DMS79 treated with DMSO at 0.1 percent for 48 hours (cell line): ENCODE results near the gene TGFBR3.

Experiments used
- DNase-seq: peaks from one replicate; lab custom pipeline; 2025; lab: John Stamatoyannopoulos, UW

The TGFBR3 gene

DNA sequence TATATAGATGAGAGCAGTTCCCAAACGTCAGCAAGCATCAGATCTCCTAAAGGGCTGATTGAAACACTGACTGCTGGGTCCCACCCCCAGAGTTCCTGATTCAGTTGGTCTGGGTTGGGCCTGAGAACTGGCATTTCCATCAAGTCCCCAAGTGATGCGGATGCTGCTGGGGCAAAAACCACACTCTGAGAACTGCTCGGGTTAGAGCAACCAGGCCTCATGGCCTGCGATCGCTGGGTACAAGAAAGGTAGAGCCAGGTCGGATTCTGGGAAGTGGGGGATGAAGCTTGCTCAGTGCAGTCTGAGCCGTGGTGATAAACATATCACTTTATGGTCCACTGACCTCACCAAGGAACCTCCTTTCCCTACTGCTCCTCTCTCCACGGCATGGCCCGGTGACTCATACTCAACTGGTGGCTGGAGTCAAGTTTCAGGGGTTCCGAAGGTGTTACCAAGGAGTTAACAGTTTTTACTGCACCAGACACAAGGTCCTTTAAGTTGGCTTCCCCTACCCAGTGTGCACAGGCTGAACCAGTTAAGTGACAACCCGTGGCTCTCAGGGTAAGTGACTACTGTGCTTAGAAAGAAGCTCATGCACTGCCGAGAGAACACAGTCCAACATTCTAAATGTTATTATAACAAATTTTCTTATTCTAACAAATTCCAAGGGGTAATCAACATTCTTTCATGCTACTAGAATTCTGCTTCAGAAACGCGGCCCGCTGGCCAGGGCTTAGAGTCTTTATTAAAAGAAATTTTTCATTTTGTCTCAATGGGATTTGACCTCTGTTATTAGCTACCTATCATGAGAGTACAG, 153.5 kb downstream of the TGFBR3 start:
- DNase-seq: peak; percentile 34

GRCh38 chr1:91731815-91732214, 154.1 kb downstream of the TGFBR3 start:
- DNase-seq: no peak

GRCh38 chr1:91730801-91731732, 154.9 kb downstream of the TGFBR3 start:
- DNase-seq: no peak

GRCh38 chr1:91729621-91730358, 156.2 kb downstream of the TGFBR3 start:
- no peak for DNase-seq

DNA sequence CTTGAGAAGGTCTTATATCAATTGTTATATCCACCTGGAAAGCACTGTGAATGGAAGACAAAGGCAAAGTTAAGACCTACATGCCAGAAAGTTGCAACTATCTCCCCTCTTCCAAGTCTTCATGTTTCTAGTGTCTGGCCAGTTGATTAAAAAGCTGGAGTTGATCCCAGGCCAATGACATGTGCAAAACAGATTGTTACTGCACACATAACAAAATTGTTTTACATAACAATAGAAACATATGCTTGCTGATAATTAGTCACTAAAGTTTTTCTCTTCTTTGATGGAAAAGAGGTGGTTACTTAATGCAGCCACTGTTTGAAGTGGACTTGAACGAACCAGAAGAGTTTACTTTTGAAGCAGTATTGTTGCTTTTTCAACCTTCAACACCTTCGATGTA, 158.2 kb downstream of the TGFBR3 start:
- no peak for DNase-seq

GRCh38 chr1:91725989-91726721, 159.8 kb downstream of the TGFBR3 start:
- DNase-seq: no peak

GRCh38 chr1:91725618-91725988, 160.3 kb downstream of the TGFBR3 start:
- DNase-seq: no peak

- no peak for DNase-seq
These were observed 161.3 kb downstream of the TGFBR3 start for GRCh38 chr1:91724644-91725043.

GRCh38 chr1:91724231-91724630, 161.7 kb downstream of the TGFBR3 start:
- DNase-seq: no peak

- no peak for DNase-seq
These were observed 165.9 kb downstream of the TGFBR3 start for GRCh38 chr1:91720044-91720443.

- DNase-seq: no peak
These were observed 167.1 kb downstream of the TGFBR3 start for GRCh38 chr1:91718877-91719276.

DNA sequence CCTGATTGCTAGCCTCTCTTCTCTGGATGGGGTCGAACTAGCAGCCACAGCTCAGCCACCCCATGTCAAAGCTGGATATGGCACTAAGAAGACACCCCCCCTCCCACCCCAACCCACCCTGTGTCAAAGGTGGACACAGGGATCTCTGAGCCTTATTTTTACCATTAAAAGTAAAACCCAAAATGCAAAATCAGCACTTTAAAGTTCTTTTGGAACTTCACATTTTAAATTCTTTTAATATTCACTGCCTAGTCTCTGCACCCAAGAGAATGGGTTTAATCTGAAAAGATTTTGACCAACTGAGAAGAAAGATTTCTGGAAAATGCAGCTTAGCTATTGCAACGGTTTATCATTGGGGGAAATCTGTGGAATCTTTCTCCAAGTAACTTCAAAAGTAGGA, 167.6 kb downstream of the TGFBR3 start:
- DNase-seq: no peak

- no peak for DNase-seq
These were observed 168.1 kb downstream of the TGFBR3 start for GRCh38 chr1:91717839-91718238.

DNA sequence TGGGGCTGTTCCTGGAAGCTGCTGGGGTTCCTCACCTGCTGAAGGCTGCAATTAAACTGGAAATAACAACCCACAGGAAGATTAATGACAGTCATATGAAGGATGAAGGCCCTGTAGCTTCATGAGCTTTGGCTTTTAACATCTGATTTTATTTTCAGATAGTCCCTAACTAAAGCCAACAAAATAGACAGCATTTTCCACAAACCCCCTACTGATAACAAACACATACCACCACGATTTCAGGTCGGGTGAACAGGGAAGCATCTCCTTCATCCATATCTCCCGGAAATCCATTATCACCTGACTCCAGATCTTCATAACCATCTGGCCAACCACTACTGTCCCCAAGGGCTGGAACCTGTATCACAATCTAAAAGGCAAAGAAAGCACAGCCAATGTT, 169.6 kb downstream of the TGFBR3 start:
- no peak for DNase-seq

- no peak for DNase-seq
These were observed 170.4 kb downstream of the TGFBR3 start for GRCh38 chr1:91715416-91716000.

- DNase-seq: no peak
These were observed 171.0 kb downstream of the TGFBR3 start for GRCh38 chr1:91714867-91715381.

- DNase-seq: no peak
These were observed 172.7 kb downstream of the TGFBR3 start for GRCh38 chr1:91712981-91713841.

DNA sequence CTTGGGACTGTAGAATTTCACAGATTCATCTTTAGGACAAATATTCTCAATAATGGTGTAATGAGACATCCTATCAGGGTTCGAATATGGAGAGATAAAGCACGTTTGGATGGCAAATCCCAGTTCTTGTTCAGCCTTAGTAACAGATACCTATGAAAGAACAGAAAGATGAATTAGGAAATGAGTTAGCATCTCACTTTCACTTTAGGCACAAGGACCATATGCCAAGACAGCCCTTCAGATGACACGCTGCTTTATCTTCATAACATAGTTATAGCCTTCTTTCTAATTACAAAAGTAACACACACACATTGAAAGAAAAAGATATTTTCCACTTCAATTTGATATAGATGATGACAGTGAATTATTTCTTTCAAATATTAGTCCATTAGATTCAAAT, 173.6 kb downstream of the TGFBR3 start:
- no peak for DNase-seq

DNA sequence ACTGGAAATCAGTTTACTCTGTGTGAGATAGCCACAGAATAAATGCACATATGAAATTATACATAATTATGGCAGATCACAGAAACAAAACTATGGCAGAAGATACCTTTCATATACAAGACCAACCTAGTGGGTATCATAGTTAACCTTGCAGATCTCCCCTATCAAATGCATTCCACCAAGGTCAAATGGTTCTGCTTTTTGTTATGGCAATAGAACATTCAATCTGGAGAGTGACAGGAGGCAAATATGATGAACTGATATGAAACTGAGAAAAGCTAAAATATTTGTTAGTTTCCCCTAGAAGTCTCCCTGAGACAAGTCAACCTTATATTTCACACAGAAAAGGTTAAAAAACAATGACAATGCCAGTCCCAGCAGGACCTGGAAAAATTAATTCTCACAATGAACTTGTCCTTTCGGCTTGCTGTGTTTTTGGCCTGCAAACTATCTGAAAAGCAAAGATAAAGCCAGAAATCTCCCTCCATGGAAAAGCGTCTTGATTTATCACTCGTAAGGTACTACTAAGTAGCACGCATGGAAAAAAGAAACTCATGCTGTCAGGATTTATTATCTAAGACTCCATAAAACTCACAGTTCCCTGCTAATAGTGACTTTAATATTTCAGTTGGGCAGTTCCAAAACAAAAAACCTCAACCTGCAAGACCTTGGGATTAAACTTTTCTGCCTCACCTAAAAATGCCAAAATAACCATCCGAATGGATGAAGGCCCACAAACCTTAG, 174.3 kb downstream of the TGFBR3 start:
- no peak for DNase-seq
